AG10803 (cell line): Measurements from ENCODE around the gene SDF2L1.
"Not testable (repeated sequence)": the region's sequence is repeated elsewhere in the genome, so short reads cannot be mapped to it uniquely, and the experiment has no call there.

Experiments used
- DNase-seq: peaks from one replicate; pipeline ENCODE4 v3.0.0; 2010; ENCODE audit warnings: low read depth
- H3K4me3 ChIP-seq: 2 replicates; pipeline ENCODE4 v1.5.1; 2011; ENCODE audit warnings: mild to moderate bottlenecking, low read length, control low read depth
- CTCF ChIP-seq: conservative IDR thresholded peaks from 2 replicates; pipeline ENCODE4 v1.5.1; 2011; ENCODE audit warnings: mild to moderate bottlenecking, low read length, control low read depth, inconsistent platforms

The SDF2L1 gene

GRCh38 chr22:21674638-21675245, 32.6 kb downstream of the SDF2L1 start:
- no peak for DNase-seq
- no peak for TF ChIP-seq CTCF
- no peak overlapping the region for H3K4me3 ChIP-seq

GRCh38 chr22:21677606-21678443, 35.7 kb downstream of the SDF2L1 start:
- no peak overlapping the region for H3K4me3 ChIP-seq
- no peak for TF ChIP-seq CTCF
- DNase-seq = no peak

- H3K4me3 ChIP-seq, DNase-seq: not testable (repeated sequence)
Measured at GRCh38 chr22:21678842-21679241, 36.7 kb downstream of the SDF2L1 start.

GRCh38 chr22:21679383-21679782, 37.3 kb downstream of the SDF2L1 start:
- no peak for DNase-seq
- H3K4me3 ChIP-seq = no peak overlapping the region
- no peak for TF ChIP-seq CTCF

- no peak overlapping the region for H3K4me3 ChIP-seq
- no peak for DNase-seq
- no peak for TF ChIP-seq CTCF
Measured at GRCh38 chr22:21680830-21681565, 38.9 kb downstream of the SDF2L1 start.

GRCh38 chr22:21681566-21682370, 39.7 kb downstream of the SDF2L1 start:
- no peak for TF ChIP-seq CTCF
- DNase-seq = no peak
- no peak overlapping the region for H3K4me3 ChIP-seq
